SKM-1 treated with dmso at 0.1 percent for 144 hours (cell line): ENCODE measurements around the gene EXOC3.
A peak's percentile ranks its signal among the peaks of the same experiment; 100 is the strongest.
"Not testable (repeated sequence)": the region's sequence is repeated elsewhere in the genome, so short reads cannot be mapped to it uniquely, and the experiment has no call there.

Experiments used
- DNase-seq: peaks from one replicate; lab custom pipeline; 2025; ENCODE audit not compliant: unreplicated experiment; lab: John Stamatoyannopoulos, UW

Gene EXOC3

DNA sequence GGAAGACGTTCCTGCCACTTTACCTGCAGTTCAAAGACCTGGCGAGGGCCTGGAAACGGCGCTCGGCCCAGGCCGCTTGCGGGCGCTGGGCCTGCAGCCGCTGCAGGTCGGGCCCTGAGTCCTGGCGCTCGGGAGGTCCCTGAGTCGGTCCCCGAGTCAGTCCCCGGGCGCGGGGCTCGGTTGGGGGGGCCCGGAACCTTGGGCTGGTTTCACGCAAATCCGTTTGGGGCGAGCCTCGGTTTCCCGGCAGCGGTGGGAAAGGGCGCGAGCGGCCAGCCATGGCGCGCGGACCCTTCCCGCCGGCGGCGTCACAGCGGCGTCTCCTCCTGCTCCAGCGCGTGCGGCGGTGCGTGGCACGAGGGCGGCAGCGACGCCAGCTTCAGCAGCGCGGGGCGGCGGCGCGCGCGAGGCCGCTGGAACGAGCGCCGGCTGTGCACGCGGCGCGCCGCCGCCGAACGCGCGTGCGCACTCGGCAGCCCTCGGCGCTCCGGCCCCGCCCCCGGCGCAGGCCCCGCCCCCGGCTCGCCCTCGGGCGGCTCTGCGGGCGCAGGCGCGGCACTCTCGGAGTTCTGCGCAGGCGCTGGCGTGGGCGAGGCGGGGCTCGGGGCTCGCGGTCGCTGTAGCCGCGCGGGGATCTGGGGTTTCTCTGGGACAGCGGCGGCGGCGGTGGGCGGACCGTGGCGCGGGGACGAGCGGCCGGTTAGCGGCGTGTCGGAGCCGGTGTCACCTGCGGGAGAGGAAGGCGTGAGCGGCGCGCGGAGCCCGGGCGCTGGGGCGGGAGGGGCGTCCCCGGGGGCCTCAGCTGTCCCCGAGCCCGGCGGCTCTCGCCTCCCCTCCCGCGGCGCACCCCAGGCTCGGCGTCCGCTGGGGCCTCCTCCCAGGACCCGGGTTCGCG lies 29.9 kb downstream of the EXOC3 start:
- peak; percentile 83 for DNase-seq

DNA sequence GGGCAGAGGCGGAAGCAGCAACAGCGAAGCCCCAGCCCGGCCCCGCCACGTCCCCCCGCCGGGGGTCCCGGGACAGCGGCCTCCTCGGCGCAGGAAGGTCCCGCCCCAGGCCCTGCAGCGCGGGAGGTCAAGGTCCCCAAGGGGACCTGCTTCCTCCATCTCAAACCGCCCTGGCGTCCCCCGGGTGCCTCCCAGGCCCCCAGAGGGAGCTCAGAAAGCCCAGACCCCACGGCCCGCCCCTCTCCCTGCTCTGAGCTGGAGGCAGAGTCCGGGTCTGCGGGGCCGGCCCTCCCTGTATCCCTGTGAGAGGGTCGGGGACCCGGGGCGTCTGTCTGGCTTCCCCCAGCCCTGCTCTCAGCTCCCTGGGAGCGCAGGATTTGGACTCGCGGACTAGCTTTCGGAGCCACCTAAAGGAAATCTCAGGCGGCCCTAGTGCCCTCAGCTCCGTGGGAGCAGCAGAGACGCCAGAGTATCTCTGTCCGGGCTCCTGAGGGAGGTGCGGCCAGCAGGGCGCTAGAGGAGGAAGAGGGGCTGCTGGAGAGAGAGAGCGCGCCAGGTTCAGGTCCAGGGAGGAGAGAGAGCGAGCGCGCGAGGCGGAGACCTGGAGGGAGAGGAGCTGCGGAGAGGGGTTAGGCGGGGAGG lies 30.7 kb downstream of the EXOC3 start:
- no peak for DNase-seq

DNA sequence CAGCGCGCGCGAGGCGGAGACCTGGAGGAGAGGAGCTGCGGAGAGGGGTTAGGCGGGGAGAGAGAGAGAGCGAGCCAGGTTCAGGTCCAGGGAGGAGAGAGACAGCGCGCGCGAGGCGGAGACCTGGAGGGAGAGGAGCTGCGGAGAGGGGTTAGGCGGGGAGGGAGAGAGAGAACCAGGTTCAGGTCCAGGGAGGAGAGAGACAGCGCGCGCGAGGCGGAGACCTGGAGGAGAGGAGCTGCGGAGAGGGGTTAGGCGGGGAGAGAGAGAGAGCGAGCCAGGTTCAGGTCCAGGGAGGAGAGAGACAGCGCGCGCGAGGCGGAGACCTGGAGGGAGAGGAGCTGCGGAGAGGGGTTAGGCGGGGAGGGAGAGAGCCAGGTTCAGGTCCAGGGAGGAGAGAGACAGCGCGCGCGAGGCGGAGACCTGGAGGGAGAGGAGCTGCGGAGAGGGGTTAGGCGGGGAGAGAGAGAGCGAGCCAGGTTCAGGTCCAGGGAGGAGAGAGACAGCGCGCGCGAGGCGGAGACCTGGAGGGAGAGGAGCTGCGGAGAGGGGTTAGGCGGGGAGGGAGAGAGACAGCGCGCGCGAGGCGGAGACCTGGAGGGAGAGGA lies 31.4 kb downstream of the EXOC3 start:
- DNase-seq = not testable (repeated sequence)

DNA sequence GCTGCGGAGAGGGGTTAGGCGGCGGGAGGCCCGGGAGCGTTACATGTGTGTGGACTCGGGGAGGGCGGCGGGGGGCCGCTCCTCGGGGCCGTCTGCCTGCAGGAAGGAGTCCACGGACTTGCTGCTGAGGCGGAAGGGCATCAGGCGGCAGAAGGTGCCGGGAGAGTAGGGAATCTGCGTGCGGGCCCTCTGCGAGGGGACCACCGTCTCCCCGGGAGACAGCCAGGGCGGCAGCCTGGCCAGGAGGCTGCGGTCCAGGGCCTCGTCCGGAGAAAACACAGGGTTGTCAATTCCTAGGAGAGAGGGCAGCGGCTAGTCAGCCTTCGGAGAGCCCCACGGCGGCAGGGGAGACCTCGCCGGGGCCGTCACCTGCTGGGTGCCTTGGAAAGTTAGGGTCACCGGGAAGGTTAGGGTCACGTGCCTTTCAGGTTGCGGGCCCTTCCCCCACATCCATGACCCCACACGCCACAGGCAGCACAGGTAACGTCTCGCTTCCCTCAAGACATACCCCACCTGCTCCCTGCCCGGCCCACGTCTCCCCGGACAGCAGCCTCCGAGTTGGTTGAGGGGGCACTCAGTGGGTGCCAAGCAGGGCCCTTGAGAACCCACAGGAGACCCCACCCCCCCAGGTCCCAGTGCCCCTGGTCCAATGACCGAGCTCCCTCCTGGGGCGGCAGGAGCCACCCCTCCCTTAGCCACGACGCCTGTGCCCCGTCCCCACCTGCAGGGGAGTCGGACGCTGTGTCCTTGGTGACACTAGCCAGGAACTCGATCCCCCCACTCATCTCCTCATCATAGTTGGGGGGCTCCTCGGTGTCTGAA lies 32.1 kb downstream of the EXOC3 start:
- no peak for DNase-seq

DNA sequence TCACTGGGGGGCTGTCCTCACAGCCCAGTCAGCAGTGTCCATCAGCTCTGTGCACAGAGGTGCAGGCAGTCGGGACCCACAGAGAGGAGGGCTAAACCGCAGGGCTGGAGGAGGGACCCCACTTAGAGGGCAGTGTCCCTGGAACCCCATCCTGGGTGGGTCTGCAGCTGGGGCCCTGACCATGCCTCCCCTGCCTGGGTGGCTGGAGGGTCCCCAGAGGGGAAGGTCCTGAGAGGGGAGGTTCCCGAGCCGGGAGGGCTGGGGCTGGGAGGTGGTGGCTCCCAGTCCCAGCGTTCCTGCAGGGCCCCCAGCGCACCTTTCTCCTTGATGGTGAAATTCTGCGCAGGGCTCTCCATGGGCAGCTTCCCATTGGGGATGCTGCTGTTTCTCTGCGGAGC lies 32.7 kb downstream of the EXOC3 start:
- no peak for DNase-seq

DNA sequence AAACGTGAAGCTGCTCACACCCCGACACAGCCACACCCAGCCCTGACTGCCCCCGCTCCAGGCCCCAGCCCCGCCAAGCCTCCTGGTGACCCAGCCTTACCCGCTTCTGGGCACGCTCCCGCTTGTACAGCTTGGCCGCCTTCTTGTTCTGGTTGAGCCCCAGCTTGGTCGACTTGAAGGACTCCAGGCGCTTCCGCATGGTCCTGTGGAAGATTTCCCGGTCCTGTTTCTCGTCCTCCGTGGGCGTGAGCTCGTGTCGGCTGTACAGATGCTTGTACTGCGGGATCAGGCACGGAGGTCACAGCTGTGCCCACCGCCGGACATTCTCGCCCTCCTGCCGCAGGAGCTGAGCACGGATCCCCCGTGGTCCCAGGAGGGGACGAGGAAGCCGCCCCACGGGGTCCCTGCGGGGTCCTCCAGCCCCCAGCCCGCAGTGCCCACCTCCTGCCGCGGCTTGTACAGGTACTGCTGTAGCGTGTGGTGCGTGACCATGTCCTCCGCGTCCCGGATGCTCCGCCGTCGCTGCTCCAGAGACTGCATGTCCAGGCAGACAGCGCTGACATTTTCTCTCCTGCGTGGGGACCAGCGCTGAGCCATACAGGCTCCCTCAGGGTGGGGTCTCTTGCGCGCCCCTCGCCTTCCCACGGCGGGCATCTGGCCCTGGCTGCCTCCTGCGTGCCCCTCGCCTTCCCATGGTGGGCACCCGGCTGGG lies 33.3 kb downstream of the EXOC3 start:
- DNase-seq = no peak

DNA sequence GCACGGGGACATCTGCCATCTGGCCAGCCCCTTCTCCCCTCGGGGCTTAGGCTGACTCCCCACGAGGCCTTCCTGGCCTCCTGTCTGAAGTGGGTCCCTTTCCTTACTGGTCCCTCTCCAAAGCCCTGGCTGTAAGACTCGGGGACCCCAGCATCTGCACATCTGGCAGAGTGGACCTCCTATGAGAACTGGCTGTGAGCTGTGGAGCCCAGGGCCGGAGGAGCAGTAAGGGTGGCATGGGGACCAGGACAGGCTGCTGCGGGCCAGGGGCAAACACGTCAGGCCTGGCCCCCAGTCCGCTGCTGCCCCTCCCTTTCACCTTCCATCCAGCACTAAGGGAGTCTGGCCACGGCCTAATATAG lies 33.8 kb downstream of the EXOC3 start:
- DNase-seq = no peak

DNA sequence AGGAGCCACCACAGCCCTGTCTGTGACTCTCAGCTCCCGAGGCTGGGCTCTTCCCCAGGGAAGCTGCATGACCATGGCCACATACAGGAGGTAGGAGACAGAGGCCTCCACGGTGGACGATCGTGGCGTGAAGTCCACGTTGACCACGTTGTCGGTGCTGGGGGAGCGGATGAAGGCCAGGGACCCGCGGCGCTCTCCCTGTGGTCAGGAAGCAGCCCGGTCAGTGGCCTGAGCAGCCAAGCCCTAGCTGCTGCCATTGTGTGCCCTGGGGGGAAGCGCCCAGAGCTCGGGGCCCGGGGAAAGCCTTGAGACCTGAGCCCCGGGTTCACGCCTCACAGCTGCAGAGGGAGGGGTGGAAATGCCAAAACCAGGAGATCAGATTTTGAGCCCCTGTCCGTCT lies 34.3 kb downstream of the EXOC3 start:
- DNase-seq = no peak

DNA sequence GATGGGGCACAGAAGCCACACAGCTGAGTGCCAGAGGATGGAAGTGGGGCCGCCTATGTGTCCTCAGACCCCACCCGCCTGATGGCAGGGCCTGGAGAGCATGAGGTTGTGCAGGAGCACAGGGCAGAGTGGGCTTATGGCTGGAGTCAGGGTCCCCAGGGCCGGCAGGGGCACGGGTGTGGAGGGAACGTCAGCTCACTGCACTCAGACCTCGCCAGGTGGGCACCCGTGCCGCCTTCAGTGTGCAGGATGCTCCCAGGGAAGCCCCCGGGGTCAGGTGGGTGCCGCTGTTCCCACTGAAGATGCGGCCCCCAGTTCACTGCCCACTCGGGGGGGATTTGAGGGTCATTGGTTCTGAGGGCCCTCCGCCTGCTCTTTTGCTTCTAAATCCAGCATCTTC lies 34.9 kb downstream of the EXOC3 start:
- no peak for DNase-seq

DNA sequence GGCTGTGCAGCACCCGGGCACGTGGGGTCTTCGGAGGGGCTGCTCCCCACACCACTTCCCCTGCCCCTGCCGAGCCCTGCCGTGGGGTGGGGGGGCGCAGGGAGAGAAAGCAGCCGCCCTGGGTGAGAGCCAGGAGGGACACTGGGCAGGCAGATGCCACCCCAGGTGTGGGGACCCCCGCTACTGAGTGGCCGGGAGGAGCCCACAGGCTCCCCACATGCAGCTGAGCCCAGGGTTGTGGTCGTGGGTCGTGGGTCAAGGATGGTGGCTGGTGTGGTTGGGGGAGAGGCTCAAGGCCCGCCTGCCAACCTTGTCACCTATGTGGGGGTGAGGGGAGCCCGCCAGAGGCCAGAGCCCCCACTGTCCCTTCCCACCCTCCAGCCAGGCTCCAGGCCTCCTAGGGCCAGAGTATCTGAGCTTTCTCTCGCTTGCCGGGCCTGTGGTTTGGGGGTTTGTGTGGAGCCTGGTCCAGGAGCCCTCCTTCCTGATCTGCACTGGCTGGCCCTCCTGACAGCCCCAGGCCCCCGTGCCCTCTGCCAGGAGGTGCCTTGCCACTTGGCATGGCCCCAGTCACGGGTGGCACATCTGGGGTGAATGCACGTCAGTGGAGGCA lies 35.5 kb downstream of the EXOC3 start:
- no peak for DNase-seq

DNA sequence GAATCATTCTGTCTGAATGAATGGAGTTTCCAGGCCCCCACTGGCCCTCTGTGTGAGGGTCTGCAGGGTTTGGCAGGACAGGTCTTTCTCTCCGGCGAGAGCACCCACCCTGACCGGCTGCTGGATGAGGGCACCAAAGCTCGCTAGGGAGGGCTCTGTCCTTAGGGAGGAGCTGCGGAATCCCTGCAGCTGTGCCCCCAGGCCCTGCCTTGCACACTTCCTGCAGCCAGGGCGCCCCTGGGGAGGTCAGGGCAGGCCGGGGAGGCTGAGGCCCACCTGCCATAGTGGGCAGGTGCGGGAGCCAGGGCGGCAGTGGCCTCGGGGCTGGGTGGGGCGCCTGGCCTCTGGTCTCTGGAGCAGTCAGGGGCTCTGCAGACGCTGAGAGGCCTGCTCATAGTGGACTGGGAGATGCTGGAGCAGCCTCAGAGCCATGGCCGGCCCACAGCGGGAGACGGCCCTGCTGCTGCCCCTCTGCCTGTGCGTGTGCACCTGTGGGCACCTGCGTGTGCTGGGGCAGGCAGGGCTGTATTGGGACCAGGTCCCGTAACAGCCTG lies 36.1 kb downstream of the EXOC3 start:
- DNase-seq = no peak

DNA sequence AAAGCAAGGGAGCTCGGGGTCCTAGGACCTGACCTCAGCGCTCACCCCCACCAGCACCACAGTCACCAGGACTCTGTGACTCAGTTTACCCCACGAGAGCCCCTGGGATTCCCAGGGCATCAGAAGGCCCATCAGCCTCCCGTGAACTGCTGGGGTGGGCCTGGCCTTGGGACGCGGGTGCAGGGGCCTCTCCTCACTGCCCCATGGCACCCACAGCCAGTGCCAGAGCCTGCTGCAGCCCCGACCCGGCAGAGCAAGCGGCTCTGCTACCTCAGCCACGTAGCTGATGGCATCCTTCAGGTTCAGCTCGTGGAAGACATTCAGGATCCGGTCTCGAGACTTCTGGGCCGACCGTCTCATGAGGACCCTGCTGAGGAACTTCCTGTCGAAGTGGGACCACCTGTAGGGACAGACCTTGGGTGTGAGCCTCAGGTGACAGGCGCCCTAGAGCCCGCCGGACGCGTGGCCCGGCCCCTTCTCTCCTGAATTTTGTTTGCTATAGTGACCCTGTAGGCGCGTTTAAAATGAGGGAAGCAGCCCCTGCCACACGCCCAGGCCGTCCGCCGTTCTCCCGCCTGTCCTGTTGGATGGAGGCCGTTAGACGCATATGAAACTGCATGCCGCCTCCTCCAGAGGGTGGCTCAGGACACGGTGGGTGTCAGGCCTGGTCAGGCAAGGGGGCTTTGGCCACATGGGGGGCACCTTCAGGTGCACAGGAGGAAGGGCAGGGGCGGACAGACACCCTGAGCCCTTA lies 36.8 kb downstream of the EXOC3 start:
- no peak for DNase-seq

DNA sequence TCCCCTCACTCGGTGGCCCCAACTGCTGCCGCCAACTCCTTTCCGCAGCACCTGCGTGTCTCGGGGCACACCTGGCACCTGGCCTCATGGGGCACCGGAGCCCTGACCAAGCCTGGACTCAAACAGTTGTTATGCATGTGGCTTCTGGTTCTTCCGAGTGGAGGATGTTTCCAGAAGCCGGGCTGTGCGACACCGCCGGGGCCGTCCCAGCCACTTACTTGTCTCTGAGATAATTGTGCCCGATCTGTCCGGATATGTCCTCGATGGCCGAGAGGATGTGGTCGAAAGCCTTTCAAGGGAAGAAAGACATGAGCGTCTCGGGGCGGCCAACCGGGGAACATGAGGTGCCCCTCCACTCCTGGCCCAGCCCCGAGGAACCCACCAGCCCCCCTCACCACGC lies 38.4 kb downstream of the EXOC3 start:
- DNase-seq = no peak

DNA sequence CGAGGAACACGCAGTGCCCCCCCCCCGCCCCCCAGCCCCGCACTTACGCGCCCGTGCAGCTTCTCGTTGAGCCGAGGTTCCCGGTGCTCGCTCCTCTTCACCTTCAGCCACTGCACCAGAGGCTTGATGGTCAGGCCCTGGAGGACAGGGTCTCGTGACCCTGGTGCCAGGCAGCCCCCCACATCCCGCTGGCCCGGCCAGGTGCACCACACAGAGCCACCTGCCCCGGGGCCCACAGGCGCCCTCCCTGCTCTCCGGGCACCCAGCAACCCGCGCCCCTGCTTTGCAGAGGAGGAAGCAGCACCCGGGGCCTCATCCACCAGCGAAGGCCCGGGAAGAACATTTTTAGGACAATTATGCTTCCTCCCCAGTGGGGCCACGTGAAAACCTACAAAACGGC lies 39.0 kb downstream of the EXOC3 start:
- no peak for DNase-seq

DNA sequence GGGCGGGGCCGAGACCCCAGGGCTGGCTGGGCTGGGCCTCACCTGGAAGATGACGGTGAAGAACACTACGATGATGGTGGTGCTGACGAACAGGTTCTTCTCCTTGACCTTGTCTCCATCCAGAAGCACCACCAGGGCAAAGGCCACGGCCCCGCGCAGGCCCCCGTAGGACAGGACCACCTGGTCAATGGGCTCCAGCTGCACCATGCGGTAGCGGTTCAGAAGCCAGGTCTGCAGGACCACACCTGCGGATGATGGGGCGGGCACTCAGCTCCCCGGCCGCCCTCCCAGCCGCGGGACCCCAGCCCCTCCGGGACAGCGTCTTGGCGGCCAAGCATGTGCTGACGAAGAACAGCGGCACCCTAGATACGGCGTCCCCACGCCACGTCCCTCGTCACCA lies 39.5 kb downstream of the EXOC3 start:
- no peak for DNase-seq

DNA sequence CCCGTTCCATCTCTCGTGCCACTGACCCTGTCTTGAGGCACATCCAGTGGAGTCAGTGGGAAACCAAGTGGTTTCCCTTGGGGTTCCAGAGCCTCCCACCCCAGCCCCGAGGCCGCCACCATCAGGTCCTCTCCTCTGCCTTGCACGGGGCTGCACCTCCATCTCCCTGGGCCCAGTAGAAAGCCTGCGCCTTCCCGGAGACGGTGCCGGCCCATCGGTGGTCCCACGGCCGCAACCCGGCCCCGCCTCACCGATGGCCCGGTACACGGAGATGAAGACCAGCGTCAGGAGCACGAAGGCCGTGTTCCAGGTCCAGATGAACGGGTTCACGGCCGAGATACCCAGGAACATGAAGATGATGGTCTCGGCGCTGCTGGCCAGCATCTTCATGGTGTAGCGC lies 40.0 kb downstream of the EXOC3 start:
- no peak for DNase-seq

DNA sequence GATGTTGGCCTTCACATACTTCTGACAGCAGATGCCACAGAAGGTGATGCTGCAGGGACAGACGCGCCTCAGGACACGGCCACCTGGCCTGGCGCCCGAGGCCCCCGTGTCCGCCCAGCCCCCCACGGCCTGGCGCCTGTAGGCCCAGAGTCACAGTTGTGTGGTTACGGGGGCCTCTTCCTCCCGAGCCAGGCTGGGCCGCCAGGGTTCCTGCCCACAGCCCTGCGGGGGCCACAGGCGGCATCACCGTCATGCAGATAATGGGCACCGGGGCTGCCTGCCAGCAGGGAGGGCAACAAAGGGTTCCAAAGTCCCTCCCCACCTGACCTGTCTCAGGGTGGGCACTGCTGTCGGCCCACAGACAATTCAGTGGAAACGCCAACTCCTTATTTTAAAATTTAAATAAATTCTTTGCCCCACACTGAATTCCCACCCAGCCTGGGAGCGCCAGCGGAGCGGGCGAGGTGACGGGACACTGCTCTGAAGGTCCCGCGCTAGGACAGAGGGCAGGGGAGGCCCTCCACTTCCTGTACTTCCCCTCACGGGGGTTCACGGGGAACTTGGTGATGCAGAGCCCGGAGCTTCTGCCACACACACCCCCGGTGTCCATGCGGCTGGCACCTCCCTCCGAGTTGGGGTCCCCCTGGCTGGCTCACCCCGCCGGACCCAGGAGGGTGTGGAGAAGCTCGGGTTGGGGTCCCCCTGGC lies 40.6 kb downstream of the EXOC3 start:
- no peak for DNase-seq

DNA sequence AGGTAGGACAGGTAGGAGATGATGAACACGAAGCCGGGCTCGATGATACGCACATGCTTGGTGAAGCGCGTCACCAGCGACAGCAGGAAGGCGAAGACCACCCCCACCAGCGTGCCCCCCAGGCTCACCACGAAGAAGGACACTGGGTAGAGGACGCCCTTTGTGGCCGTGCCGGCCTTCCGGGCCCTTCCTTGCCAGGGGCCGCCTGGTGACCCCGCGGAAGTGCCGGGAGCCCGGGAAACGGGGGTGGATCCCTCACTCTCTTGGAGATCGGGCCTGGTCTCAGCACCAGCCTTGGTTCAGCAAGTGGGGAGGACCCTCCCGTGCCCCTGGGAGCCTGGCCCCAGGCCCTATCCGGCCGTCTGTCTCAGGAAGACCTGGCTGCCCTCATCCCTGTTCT lies 41.6 kb downstream of the EXOC3 start:
- DNase-seq = no peak
